Measurements from ENCODE around the gene GRM7. TPM values are rescaled to one million over a fixed set of nuclear protein-coding genes. Genes with fewer than 3 reads are reported as not detected.

Gene GRM7
- total and polyA plus RNA-seq, 2 donors (not counting 1 experiment from before 2014, with no cell fraction given) = not detected

GRCh38 chr3:7650466-7650865 lies 789.6 kb downstream of the GRM7 start:
- H3K27ac ChIP-seq (ENCODE audit: insufficient read depth, low read length) = no peak overlapping the region
- H3K4me2 ChIP-seq (ENCODE audit: extremely low read depth, insufficient read depth, low read length) = no peak overlapping the region
- no peaks in the 10 kb centered on the region for H3K79me2 ChIP-seq (ENCODE audit: control insufficient read depth, insufficient read depth, low read length)
- no peaks in the 10 kb centered on the region for H4K20me1 ChIP-seq (ENCODE audit: control insufficient read depth, extremely low read depth, insufficient read depth, low read length)
- no peak for TF ChIP-seq EZH2 (IDR thresholded peaks at IDR 0.05; ENCODE audit: low read length, missing control alignments)
- TF ChIP-seq CTCF (conservative IDR thresholded peaks at IDR 0.05 in 1 of 2, IDR thresholded peaks at IDR 0.05 in 1 of 2; ENCODE audit: low read depth in 1 of 2, low read length in 2 of 2) = no peak
- H3K27me3 ChIP-seq (ENCODE audit: control insufficient read depth, insufficient read depth, low read length) = no peaks in the 10 kb centered on the region
- H3K36me3 ChIP-seq (ENCODE audit: control insufficient read depth, insufficient read depth, low read length) = no peaks in the 10 kb centered on the region
- no peak overlapping the region for H3K9ac ChIP-seq (ENCODE audit: insufficient read depth, low read length)
- no peak overlapping the region for H3K4me3 ChIP-seq (replicated peaks in 1 of 4; ENCODE audit: control extremely low read depth in 1 of 4, insufficient read depth in 1 of 4, low read depth in 3 of 4, low read length in 4 of 4)
- DNase-seq (ENCODE audit: low read depth in 2 of 2) = no peak
- H3K9me3 ChIP-seq (ENCODE audit: control insufficient read depth, insufficient read depth, low read depth, low read length) = no peaks in the 10 kb centered on the region
- H3K4me1 ChIP-seq (ENCODE audit: control insufficient read depth, extremely low read depth, insufficient read depth, low read length) = no peaks in the 10 kb centered on the region
- H2AFZ ChIP-seq (ENCODE audit: low read length) = no peak overlapping the region

GRCh38 chr3:7651274-7651673 lies 790.4 kb downstream of the GRM7 start:
- H3K27ac ChIP-seq (ENCODE audit: insufficient read depth, low read length) = no peak overlapping the region
- H3K9me3 ChIP-seq (ENCODE audit: control insufficient read depth, insufficient read depth, low read depth, low read length) = no peaks in the 10 kb centered on the region
- no peaks in the 10 kb centered on the region for H4K20me1 ChIP-seq (ENCODE audit: control insufficient read depth, extremely low read depth, insufficient read depth, low read length)
- H3K4me3 ChIP-seq (replicated peaks in 1 of 4; ENCODE audit: control extremely low read depth in 1 of 4, insufficient read depth in 1 of 4, low read depth in 3 of 4, low read length in 4 of 4) = no peak overlapping the region
- H3K27me3 ChIP-seq (ENCODE audit: control insufficient read depth, insufficient read depth, low read length) = no peaks in the 10 kb centered on the region
- no peaks in the 10 kb centered on the region for H3K79me2 ChIP-seq (ENCODE audit: control insufficient read depth, insufficient read depth, low read length)
- no peak overlapping the region for H3K4me2 ChIP-seq (ENCODE audit: extremely low read depth, insufficient read depth, low read length)
- H3K4me1 ChIP-seq (ENCODE audit: control insufficient read depth, extremely low read depth, insufficient read depth, low read length) = no peaks in the 10 kb centered on the region
- TF ChIP-seq CTCF (conservative IDR thresholded peaks at IDR 0.05 in 1 of 2, IDR thresholded peaks at IDR 0.05 in 1 of 2; ENCODE audit: low read depth in 1 of 2, low read length in 2 of 2) (no peak), EZH2 (IDR thresholded peaks at IDR 0.05; ENCODE audit: low read length, missing control alignments) (no peak)
- H3K36me3 ChIP-seq (ENCODE audit: control insufficient read depth, insufficient read depth, low read length) = no peaks in the 10 kb centered on the region
- H3K9ac ChIP-seq (ENCODE audit: insufficient read depth, low read length) = no peak overlapping the region
- H2AFZ ChIP-seq (ENCODE audit: low read length) = no peak overlapping the region
- no peak for DNase-seq (ENCODE audit: low read depth in 2 of 2)

GRCh38 chr3:7657214-7658112 lies 796.5 kb downstream of the GRM7 start:
- Histone ChIP-seq H3K4me1 (ENCODE audit: control insufficient read depth, extremely low read depth, insufficient read depth, low read length) (no peaks in the 10 kb centered on the region), H3K36me3 (ENCODE audit: control insufficient read depth, insufficient read depth, low read length) (no peaks in the 10 kb centered on the region), H3K79me2 (ENCODE audit: control insufficient read depth, insufficient read depth, low read length) (no peaks in the 10 kb centered on the region), H3K9me3 (ENCODE audit: control insufficient read depth, insufficient read depth, low read depth, low read length) (no peaks in the 10 kb centered on the region), H4K20me1 (ENCODE audit: control insufficient read depth, extremely low read depth, insufficient read depth, low read length) (no peaks in the 10 kb centered on the region), H3K4me3 (replicated peaks in 1 of 4; ENCODE audit: control extremely low read depth in 1 of 4, insufficient read depth in 1 of 4, low read depth in 3 of 4, low read length in 4 of 4) (no peak overlapping the region), H2AFZ (ENCODE audit: low read length) (no peak overlapping the region), H3K27ac (ENCODE audit: insufficient read depth, low read length) (no peak overlapping the region), H3K4me2 (ENCODE audit: extremely low read depth, insufficient read depth, low read length) (no peak overlapping the region), H3K9ac (ENCODE audit: insufficient read depth, low read length) (no peak overlapping the region), H3K27me3 (ENCODE audit: control insufficient read depth, insufficient read depth, low read length) (no peaks in the 10 kb centered on the region)
- peak in 1 of 2 donors; percentile 19 for DNase-seq (ENCODE audit: low read depth in 2 of 2)
- no peak for TF ChIP-seq EZH2 (IDR thresholded peaks at IDR 0.05; ENCODE audit: low read length, missing control alignments)
- no peak for TF ChIP-seq CTCF (conservative IDR thresholded peaks at IDR 0.05 in 1 of 2, IDR thresholded peaks at IDR 0.05 in 1 of 2; ENCODE audit: low read depth in 1 of 2, low read length in 2 of 2)
